HEK293T (cell line): ENCODE data around the gene PSMD9.

Experiments used
- CTCF ChIA-PET: fragments of 350-600 bp; formaldehyde crosslinking; extraction: SDS; loops from one replicate; lab custom pipeline; 2021; ENCODE audit warnings: antibody characterized with exemption, inconsistent platforms; lab: Yijun Ruan, JAX
- POLR2A ChIA-PET: fragments of 350-600 bp; formaldehyde crosslinking; extraction: SDS; loops from one replicate; lab custom pipeline; 2020; ENCODE audit warnings: antibody characterized with exemption, inconsistent platforms; lab: Yijun Ruan, JAX
- DNase-seq: peaks from one replicate; pipeline ENCODE4 v3.0.0; 2012; ENCODE audit warnings: mixed read lengths; ENCODE audit errors: extremely low spot score
- ARNT ChIP-seq: fragments of 450-650 bp; IDR thresholded peaks from 2 replicates; pipeline ENCODE4 v1.6.1; 2017; ENCODE audit warnings: mild to moderate bottlenecking
- BHLHE40 ChIP-seq: fragments of 450-650 bp; IDR thresholded peaks from 2 replicates; pipeline ENCODE4 v1.6.1; 2016; ENCODE audit warnings: mild to moderate bottlenecking, moderate library complexity, borderline replicate concordance
- CTBP1 ChIP-seq: fragments of 450-650 bp; IDR thresholded peaks from 2 replicates; pipeline ENCODE4 v1.6.1; 2016; ENCODE audit warnings: borderline replicate concordance
- ELF4 ChIP-seq: fragments of 450-650 bp; IDR thresholded peaks from 2 replicates; pipeline ENCODE4 v1.6.1; 2017; ENCODE audit warnings: antibody characterized with exemption
- FOXA1 ChIP-seq: fragments of 450-650 bp; IDR thresholded peaks from 2 replicates; pipeline ENCODE4 v1.6.1; 2016; ENCODE audit warnings: mild to moderate bottlenecking
- FOXK2 ChIP-seq: fragments of 450-650 bp; IDR thresholded peaks from 2 replicates; pipeline ENCODE4 v1.6.1; 2016; ENCODE audit warnings: mild to moderate bottlenecking
- FOXM1 ChIP-seq: fragments of 450-650 bp; IDR thresholded peaks from 2 replicates; pipeline ENCODE4 v1.6.1; 2017; ENCODE audit warnings: mild to moderate bottlenecking, borderline replicate concordance
- HDGF ChIP-seq: fragments of 450-650 bp; IDR thresholded peaks from 2 replicates; pipeline ENCODE4 v1.6.1; 2017; ENCODE audit warnings: antibody characterized with exemption, borderline replicate concordance
- L3MBTL2 ChIP-seq: fragments of 450-650 bp; conservative IDR thresholded peaks from 2 replicates; pipeline ENCODE4 v1.6.1; 2016; ENCODE audit warnings: mild to moderate bottlenecking
- LEF1 ChIP-seq: fragments of 450-650 bp; IDR thresholded peaks from 2 replicates; pipeline ENCODE4 v1.6.1; 2017; ENCODE audit warnings: mild to moderate bottlenecking, borderline replicate concordance
- NFRKB ChIP-seq: fragments of 450-650 bp; IDR thresholded peaks from 2 replicates; pipeline ENCODE4 v1.6.1; 2016; ENCODE audit warnings: mild to moderate bottlenecking, moderate library complexity
- SP1 ChIP-seq: fragments of 450-650 bp; IDR thresholded peaks from 2 replicates; pipeline ENCODE4 v1.6.1; 2017
- SUZ12 ChIP-seq: fragments of 450-650 bp; IDR thresholded peaks from 2 replicates; pipeline ENCODE4 v1.6.1; 2016; ENCODE audit warnings: mild to moderate bottlenecking
- TARDBP ChIP-seq: fragments of 450-650 bp; IDR thresholded peaks from 2 replicates; pipeline ENCODE4 v1.6.1; 2016
- ZNF384 ChIP-seq: fragments of 450-650 bp; IDR thresholded peaks from 2 replicates; pipeline ENCODE4 v1.6.1; 2016
- TF ChIP-seq, protein P1 (sequence below): fragments of 450-650 bp; IDR thresholded peaks from 2 replicates; pipeline ENCODE4 v1.6.1; 2016

The PSMD9 gene, protein sequence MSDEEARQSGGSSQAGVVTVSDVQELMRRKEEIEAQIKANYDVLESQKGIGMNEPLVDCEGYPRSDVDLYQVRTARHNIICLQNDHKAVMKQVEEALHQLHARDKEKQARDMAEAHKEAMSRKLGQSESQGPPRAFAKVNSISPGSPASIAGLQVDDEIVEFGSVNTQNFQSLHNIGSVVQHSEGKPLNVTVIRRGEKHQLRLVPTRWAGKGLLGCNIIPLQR

DNA sequence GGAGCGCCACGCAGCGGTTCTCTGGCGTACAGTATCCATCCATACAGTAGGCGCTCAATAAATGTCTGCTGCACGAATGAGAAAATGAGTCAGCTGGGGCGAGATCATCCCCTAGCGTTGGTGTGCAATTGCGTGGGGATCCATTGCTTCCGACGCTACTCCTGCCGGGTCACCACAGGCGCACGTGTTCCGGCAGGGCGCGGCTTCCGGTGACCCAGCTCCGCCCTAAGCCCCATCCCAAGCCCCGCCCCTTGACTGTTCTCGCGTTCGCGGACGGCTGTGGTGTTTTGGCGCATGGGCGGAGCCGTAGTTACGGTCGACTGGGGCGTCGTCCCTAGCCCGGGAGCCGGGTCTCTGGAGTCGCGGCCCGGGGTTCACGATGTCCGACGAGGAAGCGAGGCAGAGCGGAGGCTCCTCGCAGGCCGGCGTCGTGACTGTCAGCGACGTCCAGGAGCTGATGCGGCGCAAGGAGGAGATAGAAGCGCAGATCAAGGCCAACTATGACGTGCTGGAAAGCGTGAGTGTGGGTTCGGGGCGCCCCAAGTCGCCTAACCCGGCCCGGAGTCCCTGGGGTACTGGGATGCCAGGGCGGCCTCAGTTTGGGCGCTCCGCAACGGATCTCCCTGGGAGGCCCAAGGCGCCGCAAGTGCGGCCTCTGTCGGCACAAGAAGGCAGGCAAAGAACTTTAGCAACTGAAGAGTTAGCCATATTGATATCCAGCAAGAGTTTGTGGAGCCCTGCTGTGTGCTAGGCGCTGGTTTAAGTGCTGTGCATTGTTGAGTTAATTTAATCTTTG lies at the start of gene PSMD9:
PSMD9 (plus strand) TSS at position 313 of the 796 bp plus-strand sequence; CDS start at position 380, 67 bp downstream.
- ChIA-PET POLR2A (interaction anchor here (0.5 to 2.3 kb wide), 18 partner anchors 11 to 537 kb away, joined by 3 to 18 read pairs (median 4); partner anchors contain the start of genes ANAPC5, RHOF and TMEM120B), CTCF (interaction anchor here (0.6 to 2.7 kb wide), 9 partner anchors 10 to 1286 kb away, joined by 3 to 28 read pairs (median 4); partner anchors contain the start of gene RHOF)
- peak; percentile 97 for TF ChIP-seq TARDBP
- no peak for TF ChIP-seq FOXA1
- peak; percentile 90 for TF ChIP-seq L3MBTL2
- TF ChIP-seq ZNF384, result no peak
- 0 out of 2 replicates have a peak, but pooled peaks have one; percentile 6 for TF ChIP-seq FOXM1
- peak; percentile 97 for DNase-seq

DNA sequence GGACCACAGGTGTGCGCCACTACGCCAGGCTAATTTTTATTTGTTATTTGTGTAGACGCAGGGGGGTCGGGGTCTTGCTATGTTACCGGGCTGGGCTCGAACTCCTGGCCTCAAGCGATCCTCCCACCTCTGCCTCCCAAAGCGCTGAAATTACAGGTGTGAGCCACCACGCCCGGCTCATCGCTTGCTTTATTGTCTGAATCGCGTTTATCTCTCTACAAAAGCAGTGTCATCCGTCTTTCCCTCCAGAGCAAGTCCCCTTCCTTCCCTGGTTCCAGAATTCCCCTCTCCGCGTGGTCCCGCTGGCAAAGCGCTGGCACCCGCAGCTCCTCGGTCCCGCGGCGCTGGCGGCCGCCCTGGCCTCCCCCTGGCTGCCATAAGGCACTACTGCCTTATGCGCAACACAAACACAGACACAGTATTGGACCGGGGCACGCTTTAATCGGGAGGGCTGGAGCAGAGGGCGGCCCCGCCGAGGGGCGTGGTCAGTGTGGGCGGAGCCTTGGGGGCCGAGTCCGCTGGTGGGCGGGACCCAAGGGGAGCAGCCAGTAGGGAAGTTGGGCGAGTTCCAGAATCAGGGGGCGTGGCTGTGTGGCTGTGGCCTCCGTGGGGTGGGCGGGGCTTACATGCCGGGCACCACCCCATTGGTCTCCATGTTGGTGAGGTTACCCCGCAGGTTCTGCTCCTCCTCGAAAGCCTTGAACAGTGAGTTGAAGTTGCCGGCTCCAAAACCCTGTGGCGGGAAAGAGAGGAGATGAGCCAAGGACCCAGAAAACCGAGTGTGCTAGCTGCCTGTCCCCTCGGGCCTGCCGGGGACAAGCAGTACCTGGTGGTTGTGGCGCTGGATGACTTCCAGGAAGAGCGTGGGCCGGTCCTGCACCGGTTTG lies 49.2 kb upstream of the PSMD9 start:
- POLR2A ChIA-PET, result interaction anchor here (1.1 to 1.5 kb wide), 4 partner anchors 23 to 260 kb away, joined by 3 to 6 read pairs (median 4); no protein-coding TSS in a partner anchor
- TF ChIP-seq LEF1 (no peak), FOXM1 (no peak), L3MBTL2 (peak; percentile 69; the same call in 1 of the 2 replicates), SUZ12 (no peak), ELF4 (no peak; the same call in 1 of the 2 replicates), FOXK2 (no peak), BHLHE40 (no peak), ZNF384 (no peak), TARDBP (no peak), NFRKB (no peak), ARNT (no peak), HDGF (0 out of 2 replicates have a peak, but pooled peaks have one; percentile 89), SP1 (no peak), CTBP1 (no peak), FOXA1 (no peak)
- TF ChIP-seq, protein P1, sequence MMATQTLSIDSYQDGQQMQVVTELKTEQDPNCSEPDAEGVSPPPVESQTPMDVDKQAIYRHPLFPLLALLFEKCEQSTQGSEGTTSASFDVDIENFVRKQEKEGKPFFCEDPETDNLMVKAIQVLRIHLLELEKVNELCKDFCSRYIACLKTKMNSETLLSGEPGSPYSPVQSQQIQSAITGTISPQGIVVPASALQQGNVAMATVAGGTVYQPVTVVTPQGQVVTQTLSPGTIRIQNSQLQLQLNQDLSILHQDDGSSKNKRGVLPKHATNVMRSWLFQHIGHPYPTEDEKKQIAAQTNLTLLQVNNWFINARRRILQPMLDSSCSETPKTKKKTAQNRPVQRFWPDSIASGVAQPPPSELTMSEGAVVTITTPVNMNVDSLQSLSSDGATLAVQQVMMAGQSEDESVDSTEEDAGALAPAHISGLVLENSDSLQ, result no peak
- DNase-seq, result peak; percentile 99
- CTCF ChIA-PET, result interaction anchor here (0.6 to 2.3 kb wide), 2 partner anchors 45 to 293 kb away, joined by 4 to 6 read pairs; no protein-coding TSS in a partner anchor

DNA sequence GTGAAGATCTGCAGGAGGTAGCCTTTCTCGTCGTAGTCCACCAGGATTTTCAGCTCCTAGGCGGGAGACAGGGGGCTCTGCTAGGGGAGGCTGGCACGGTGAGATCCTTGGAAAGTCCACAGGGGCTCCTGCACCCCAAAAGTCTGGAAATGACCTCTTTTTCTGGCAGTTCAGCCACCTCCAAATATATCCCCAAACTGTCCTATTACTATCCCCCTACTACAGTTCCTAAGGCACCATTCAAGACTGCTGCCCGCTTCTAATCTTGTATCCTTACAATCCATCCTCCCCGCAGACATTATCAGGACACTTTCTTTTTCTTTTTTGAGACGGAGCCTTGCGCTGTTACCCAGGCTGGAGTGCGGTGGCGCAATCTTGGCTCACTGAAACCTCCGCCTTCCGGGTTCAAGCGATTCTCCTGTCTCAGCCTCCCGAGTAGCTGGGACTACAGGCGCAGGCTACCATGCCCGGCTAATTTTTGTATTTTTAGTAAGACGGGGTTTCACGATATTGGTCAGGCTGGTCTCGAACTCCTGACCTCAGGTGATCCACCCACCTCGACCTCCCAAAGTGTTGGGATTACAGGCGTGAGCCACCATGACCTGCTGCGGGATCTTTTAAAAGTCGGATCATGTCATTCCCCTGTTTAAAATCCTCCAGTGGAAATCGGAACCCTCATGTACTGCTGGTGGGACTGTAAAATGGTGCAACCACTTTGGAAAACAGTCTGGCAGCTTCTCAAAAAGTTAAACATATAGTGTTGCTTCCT lies 48.4 kb upstream of the PSMD9 start:
- no peak for TF ChIP-seq ARNT
- CTCF ChIA-PET, result interaction anchor here (0.7 to 2.3 kb wide), 2 partner anchors 28 to 46 kb away, joined by 6 to 7 read pairs; no protein-coding TSS in a partner anchor
- no peak for DNase-seq
- POLR2A ChIA-PET, result interaction anchor here (1.0 to 1.2 kb wide), 3 partner anchors 42 to 261 kb away, joined by 3 read pairs; no protein-coding TSS in a partner anchor

DNA sequence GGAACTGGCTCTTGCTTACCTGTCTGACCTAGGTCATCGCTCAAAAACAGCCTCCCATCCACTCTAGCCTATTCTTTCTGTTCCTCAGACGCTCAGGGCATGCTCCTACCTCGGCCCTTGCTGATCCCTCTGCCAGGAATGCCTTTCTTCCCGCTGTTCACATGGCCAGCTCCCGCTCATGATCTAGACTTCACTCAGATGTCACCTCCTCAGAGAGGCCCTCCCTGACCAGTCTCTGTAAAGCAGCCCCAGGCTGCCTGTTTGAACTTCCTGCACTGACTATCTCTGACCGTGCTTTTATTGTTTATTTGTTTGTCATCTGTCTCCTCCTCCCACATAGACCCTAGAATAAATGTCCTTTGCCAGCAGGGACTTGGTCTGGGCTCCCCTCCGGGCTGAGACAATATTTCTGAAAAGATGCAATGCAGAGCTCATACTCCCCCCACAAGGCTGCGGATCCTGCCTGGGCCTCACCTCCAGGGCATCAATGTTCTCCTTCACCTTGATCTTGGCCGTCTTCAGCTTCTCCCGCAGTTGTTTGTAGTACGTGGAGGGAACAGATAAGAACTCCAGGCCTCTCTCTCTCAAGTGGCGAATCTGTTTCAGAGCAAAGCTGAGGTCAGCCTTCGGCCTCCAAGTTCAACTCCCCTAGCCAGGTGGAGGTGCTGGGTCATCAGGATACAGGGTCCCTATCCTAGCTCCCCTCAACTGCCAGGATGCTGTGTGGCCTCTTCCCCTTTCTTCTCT lies 45.2 kb upstream of the PSMD9 start:
- DNase-seq, result no peak
- TF ChIP-seq ELF4 (no peak), NFRKB (no peak), SUZ12 (no peak), ZNF384 (no peak), ARNT (no peak), HDGF (no peak), L3MBTL2 (no peak), SP1 (no peak), BHLHE40 (no peak), FOXK2 (no peak), FOXM1 (no peak), LEF1 (no peak), CTBP1 (no peak)
- TF ChIP-seq, protein P1, result no peak
- CTCF ChIA-PET, result interaction anchor here (0.6 to 1.0 kb wide), 3 partner anchors 45 to 757 kb away, joined by 3 to 4 read pairs (median 4); partner anchors contain the start of gene PSMD9
- POLR2A ChIA-PET, result interaction anchor here (0.7 to 1.4 kb wide), 3 partner anchors 18 to 45 kb away, joined by 3 read pairs; partner anchors contain the start of gene PSMD9

DNA sequence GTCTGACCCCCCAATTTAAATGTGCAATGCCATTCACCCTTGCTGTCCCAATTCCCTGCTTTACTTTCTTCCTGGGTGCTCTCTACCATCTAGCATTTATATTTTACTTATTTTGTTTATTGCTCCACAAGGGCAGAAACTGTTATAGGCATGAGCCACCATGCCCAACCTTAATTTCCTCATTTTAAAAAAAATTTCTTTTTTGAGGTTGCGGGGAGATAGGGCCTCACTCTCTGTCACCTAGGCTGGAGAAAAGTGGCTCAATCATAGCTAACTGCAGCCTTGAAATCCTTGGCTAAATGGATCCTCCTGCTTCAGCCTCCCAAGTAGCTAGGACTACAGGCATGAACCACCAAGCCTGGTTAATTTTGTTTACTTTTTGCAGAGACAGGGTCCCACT lies 42.9 kb upstream of the PSMD9 start:
- ChIA-PET CTCF (no interaction called here), POLR2A (no interaction called here)
- no peak for TF ChIP-seq HDGF
- TF ChIP-seq BHLHE40, result no peak
- no peak for DNase-seq
